ENCODE results near the gene STOML1.

STOML1 gene

GRCh38 chr15:73959801-73960200 lies 32.3 kb downstream of the STOML1 start:
- Histone ChIP-seq H3K27me3 (ENCODE audit: insufficient read depth, low read length) (no peaks in the 10 kb centered on the region), H3K79me2 (ENCODE audit: control insufficient read depth, insufficient read depth, low read length, unreplicated experiment) (no peaks in the 10 kb centered on the region), H3K27ac (ENCODE audit: low read depth, low read length) (no peak overlapping the region), H3K4me3 (ENCODE audit: low read depth, low read length) (no peak overlapping the region), H3K4me1 (ENCODE audit: control insufficient read depth, insufficient read depth, low read length, unreplicated experiment) (peaks cover 39% of the 10 kb centered on the region), H2AFZ (ENCODE audit: low read length, unreplicated experiment) (no peak overlapping the region), H3K36me3 (ENCODE audit: insufficient read depth, low read length) (no peaks in the 10 kb centered on the region)

GRCh38 chr15:73959012-73959581 lies 33.0 kb downstream of the STOML1 start:
- Histone ChIP-seq H3K36me3 (ENCODE audit: insufficient read depth, low read length) (no peaks in the 10 kb centered on the region), H2AFZ (ENCODE audit: low read length, unreplicated experiment) (no peak overlapping the region), H3K79me2 (ENCODE audit: control insufficient read depth, insufficient read depth, low read length, unreplicated experiment) (no peaks in the 10 kb centered on the region), H3K4me3 (ENCODE audit: low read depth, low read length) (no peak overlapping the region), H3K4me1 (ENCODE audit: control insufficient read depth, insufficient read depth, low read length, unreplicated experiment) (peaks cover 39% of the 10 kb centered on the region), H3K27ac (ENCODE audit: low read depth, low read length) (no peak overlapping the region), H3K27me3 (ENCODE audit: insufficient read depth, low read length) (no peaks in the 10 kb centered on the region)

- H3K27me3 ChIP-seq (ENCODE audit: insufficient read depth, low read length): no peaks in the 10 kb centered on the region
- H3K27ac ChIP-seq (ENCODE audit: low read depth, low read length): no peak overlapping the region
These were observed 34.3 kb downstream of the STOML1 start for GRCh38 chr15:73957785-73958184.

GRCh38 chr15:73957276-73957675 lies 34.8 kb downstream of the STOML1 start:
- no peaks in the 10 kb centered on the region for H3K27me3 ChIP-seq (ENCODE audit: insufficient read depth, low read length)
- H3K4me3 ChIP-seq (ENCODE audit: low read depth, low read length): 0 out of 2 replicates have a peak overlapping the region, but pooled peaks have one; percentile 3
- H2AFZ ChIP-seq (ENCODE audit: low read length, unreplicated experiment): no peak overlapping the region
- peaks cover 39% of the 10 kb centered on the region for H3K4me1 ChIP-seq (ENCODE audit: control insufficient read depth, insufficient read depth, low read length, unreplicated experiment)
- H3K79me2 ChIP-seq (ENCODE audit: control insufficient read depth, insufficient read depth, low read length, unreplicated experiment): no peaks in the 10 kb centered on the region
- no peaks in the 10 kb centered on the region for H3K36me3 ChIP-seq (ENCODE audit: insufficient read depth, low read length)
- H3K27ac ChIP-seq (ENCODE audit: low read depth, low read length): peak overlapping the region; percentile 32

More at GRCh38 chr15:73957785-73958184, 34.3 kb downstream of the STOML1 start:
- H2AFZ ChIP-seq (ENCODE audit: low read length, unreplicated experiment): no peak overlapping the region
- no peaks in the 10 kb centered on the region for H3K79me2 ChIP-seq (ENCODE audit: control insufficient read depth, insufficient read depth, low read length, unreplicated experiment)
- no peaks in the 10 kb centered on the region for H3K36me3 ChIP-seq (ENCODE audit: insufficient read depth, low read length)
- no peak overlapping the region for H3K4me3 ChIP-seq (ENCODE audit: low read depth, low read length)
- H3K4me1 ChIP-seq (ENCODE audit: control insufficient read depth, insufficient read depth, low read length, unreplicated experiment): peaks cover 39% of the 10 kb centered on the region

GRCh38 chr15:73956743-73957135 lies 35.4 kb downstream of the STOML1 start:
- Histone ChIP-seq H3K27ac (ENCODE audit: low read depth, low read length) (peak overlapping the region; percentile 46), H3K27me3 (ENCODE audit: insufficient read depth, low read length) (no peaks in the 10 kb centered on the region), H3K4me3 (ENCODE audit: low read depth, low read length) (0 out of 2 replicates have a peak overlapping the region, but pooled peaks have one; percentile 3), H2AFZ (ENCODE audit: low read length, unreplicated experiment) (no peak overlapping the region), H3K4me1 (ENCODE audit: control insufficient read depth, insufficient read depth, low read length, unreplicated experiment) (peaks cover 42% of the 10 kb centered on the region), H3K79me2 (ENCODE audit: control insufficient read depth, insufficient read depth, low read length, unreplicated experiment) (no peaks in the 10 kb centered on the region), H3K36me3 (ENCODE audit: insufficient read depth, low read length) (no peaks in the 10 kb centered on the region)

GRCh38 chr15:73955861-73956742 lies 36.0 kb downstream of the STOML1 start:
- H3K4me3 ChIP-seq (ENCODE audit: low read depth, low read length): no peak overlapping the region
- H3K79me2 ChIP-seq (ENCODE audit: control insufficient read depth, insufficient read depth, low read length, unreplicated experiment): no peaks in the 10 kb centered on the region
- H2AFZ ChIP-seq (ENCODE audit: low read length, unreplicated experiment): no peak overlapping the region
- H3K27me3 ChIP-seq (ENCODE audit: insufficient read depth, low read length): no peaks in the 10 kb centered on the region
- peak overlapping the region; percentile 46 for H3K27ac ChIP-seq (ENCODE audit: low read depth, low read length)
- peaks cover 47% of the 10 kb centered on the region for H3K4me1 ChIP-seq (ENCODE audit: control insufficient read depth, insufficient read depth, low read length, unreplicated experiment)
- no peaks in the 10 kb centered on the region for H3K36me3 ChIP-seq (ENCODE audit: insufficient read depth, low read length)

GRCh38 chr15:73955326-73955725 lies 36.8 kb downstream of the STOML1 start:
- H3K79me2 ChIP-seq (ENCODE audit: control insufficient read depth, insufficient read depth, low read length, unreplicated experiment): no peaks in the 10 kb centered on the region

GRCh38 chr15:73954188-73955145 lies 37.6 kb downstream of the STOML1 start:
- H3K4me1 ChIP-seq (ENCODE audit: control insufficient read depth, insufficient read depth, low read length, unreplicated experiment): peaks cover 53% of the 10 kb centered on the region
- H3K79me2 ChIP-seq (ENCODE audit: control insufficient read depth, insufficient read depth, low read length, unreplicated experiment): no peaks in the 10 kb centered on the region
- H3K36me3 ChIP-seq (ENCODE audit: insufficient read depth, low read length): peaks cover under 1% of the 10 kb centered on the region; the same call in 1 of the 2 replicates
- no peaks in the 10 kb centered on the region for H3K27me3 ChIP-seq (ENCODE audit: insufficient read depth, low read length)
- no peak overlapping the region for H3K27ac ChIP-seq (ENCODE audit: low read depth, low read length)
- no peak overlapping the region for H3K4me3 ChIP-seq (ENCODE audit: low read depth, low read length)
- H2AFZ ChIP-seq (ENCODE audit: low read length, unreplicated experiment): no peak overlapping the region

More at GRCh38 chr15:73955326-73955725, 36.8 kb downstream of the STOML1 start:
- no peak overlapping the region for H2AFZ ChIP-seq (ENCODE audit: low read length, unreplicated experiment)
- H3K4me3 ChIP-seq (ENCODE audit: low read depth, low read length): no peak overlapping the region
- H3K27ac ChIP-seq (ENCODE audit: low read depth, low read length): peak overlapping the region; percentile 4; the same call in 1 of the 2 replicates
- no peaks in the 10 kb centered on the region for H3K36me3 ChIP-seq (ENCODE audit: insufficient read depth, low read length)
- no peaks in the 10 kb centered on the region for H3K27me3 ChIP-seq (ENCODE audit: insufficient read depth, low read length)
- H3K4me1 ChIP-seq (ENCODE audit: control insufficient read depth, insufficient read depth, low read length, unreplicated experiment): peaks cover 55% of the 10 kb centered on the region

- H3K4me3 ChIP-seq (ENCODE audit: low read depth, low read length): no peak overlapping the region
- H2AFZ ChIP-seq (ENCODE audit: low read length, unreplicated experiment): no peak overlapping the region
- no peaks in the 10 kb centered on the region for H3K27me3 ChIP-seq (ENCODE audit: insufficient read depth, low read length)
- H3K27ac ChIP-seq (ENCODE audit: low read depth, low read length): no peak overlapping the region
- H3K4me1 ChIP-seq (ENCODE audit: control insufficient read depth, insufficient read depth, low read length, unreplicated experiment): peaks cover 41% of the 10 kb centered on the region
- peaks cover 5% of the 10 kb centered on the region; the same call in 1 of the 2 replicates for H3K36me3 ChIP-seq (ENCODE audit: insufficient read depth, low read length)
- H3K79me2 ChIP-seq (ENCODE audit: control insufficient read depth, insufficient read depth, low read length, unreplicated experiment): no peaks in the 10 kb centered on the region
These were observed 39.0 kb downstream of the STOML1 start for GRCh38 chr15:73952913-73953750.
